HEK293T (cell line): Measurements from ENCODE around the gene SYNPO2.

Experiments
- BHLHE40 ChIP-seq: fragments of 450-650 bp; IDR thresholded peaks from 2 replicates; pipeline ENCODE4 v1.6.1; 2016; ENCODE audit warnings: mild to moderate bottlenecking, moderate library complexity, borderline replicate concordance
- SP1 ChIP-seq: fragments of 450-650 bp; IDR thresholded peaks from 2 replicates; pipeline ENCODE4 v1.6.1; 2017
- TARDBP ChIP-seq: fragments of 450-650 bp; IDR thresholded peaks from 2 replicates; pipeline ENCODE4 v1.6.1; 2016

- TF ChIP-seq SP1, result no peak
- TF ChIP-seq TARDBP, result no peak
- no peak for TF ChIP-seq BHLHE40
Measured at GRCh38 chr4:119026662-119027444, 138.2 kb downstream of the SYNPO2 start.
